Muscle layer of duodenum (tissue), 2 donors: ENCODE results near the gene PTCHD1.

Experiments used
- H3K27ac ChIP-seq: one replicate; pipeline ENCODE4 v1.7.0; 2013; ENCODE audit warnings: mild to moderate bottlenecking, low read length
- H3K27me3 ChIP-seq: one replicate; pipeline ENCODE4 v1.7.0; 2013; ENCODE audit warnings: low read depth, mild to moderate bottlenecking, control low read depth, low read length
- H3K36me3 ChIP-seq, 2 donors: one replicate each; pipeline ENCODE4 v1.7.0; 2013; ENCODE audit warnings: low read length in 2 of 2, control low read depth in 1 of 2, mild to moderate bottlenecking in 1 of 2; ENCODE audit not compliant: insufficient read depth in 2 of 2, control insufficient read depth in 1 of 2
- H3K4me1 ChIP-seq, 2 donors: one replicate each; pipeline ENCODE4 v1.7.0; 2013; ENCODE audit warnings: low read length in 2 of 2, mild to moderate bottlenecking in 2 of 2, control low read depth in 1 of 2, moderate library complexity in 1 of 2; ENCODE audit not compliant: insufficient read depth in 2 of 2, control insufficient read depth in 1 of 2
- H3K4me3 ChIP-seq, 2 donors: one replicate each; pipeline ENCODE4 v1.7.0; 2013; ENCODE audit warnings: low read length in 2 of 2, low read depth in 1 of 2, mild to moderate bottlenecking in 1 of 2
- H3K9me3 ChIP-seq, 2 donors: one replicate each; pipeline ENCODE4 v1.7.0; 2013; ENCODE audit warnings: low read length in 2 of 2, control low read depth in 1 of 2, mild to moderate bottlenecking in 1 of 2; ENCODE audit not compliant: control insufficient read depth in 1 of 2
- donor health status: healthy.

PTCHD1 gene

DNA sequence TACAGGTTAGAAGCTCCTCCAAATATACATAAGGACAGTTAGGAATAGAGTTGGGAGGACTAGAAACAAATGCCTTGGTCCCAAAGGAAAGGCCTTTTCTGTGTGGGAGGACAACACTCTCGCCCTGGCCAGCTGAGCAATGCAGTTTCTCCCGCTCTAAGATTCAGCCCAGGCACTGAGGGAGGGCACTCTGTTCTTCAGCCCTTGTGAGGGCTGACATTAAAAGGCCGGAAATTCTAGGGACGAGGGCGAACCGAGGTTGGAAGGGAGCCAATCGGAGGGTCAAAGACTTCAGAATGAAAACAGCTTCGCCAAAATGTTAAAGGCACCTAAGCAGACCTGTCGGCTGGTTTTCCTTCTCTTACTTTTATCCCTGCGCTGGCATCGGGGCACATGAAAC is 2.9 kb upstream of the PTCHD1 start:
- Histone ChIP-seq H3K27ac (no peak overlapping the region), H3K36me3 (no peaks in the 10 kb centered on the region), H3K27me3 (no peaks in the 10 kb centered on the region), H3K4me3 (peak overlapping the region in 1 of 2 donors; percentile 51), H3K4me1 (peaks cover 0 to 16% of the 10 kb centered on the region in 2 donors), H3K9me3 (no peaks in the 10 kb centered on the region)

DNA sequence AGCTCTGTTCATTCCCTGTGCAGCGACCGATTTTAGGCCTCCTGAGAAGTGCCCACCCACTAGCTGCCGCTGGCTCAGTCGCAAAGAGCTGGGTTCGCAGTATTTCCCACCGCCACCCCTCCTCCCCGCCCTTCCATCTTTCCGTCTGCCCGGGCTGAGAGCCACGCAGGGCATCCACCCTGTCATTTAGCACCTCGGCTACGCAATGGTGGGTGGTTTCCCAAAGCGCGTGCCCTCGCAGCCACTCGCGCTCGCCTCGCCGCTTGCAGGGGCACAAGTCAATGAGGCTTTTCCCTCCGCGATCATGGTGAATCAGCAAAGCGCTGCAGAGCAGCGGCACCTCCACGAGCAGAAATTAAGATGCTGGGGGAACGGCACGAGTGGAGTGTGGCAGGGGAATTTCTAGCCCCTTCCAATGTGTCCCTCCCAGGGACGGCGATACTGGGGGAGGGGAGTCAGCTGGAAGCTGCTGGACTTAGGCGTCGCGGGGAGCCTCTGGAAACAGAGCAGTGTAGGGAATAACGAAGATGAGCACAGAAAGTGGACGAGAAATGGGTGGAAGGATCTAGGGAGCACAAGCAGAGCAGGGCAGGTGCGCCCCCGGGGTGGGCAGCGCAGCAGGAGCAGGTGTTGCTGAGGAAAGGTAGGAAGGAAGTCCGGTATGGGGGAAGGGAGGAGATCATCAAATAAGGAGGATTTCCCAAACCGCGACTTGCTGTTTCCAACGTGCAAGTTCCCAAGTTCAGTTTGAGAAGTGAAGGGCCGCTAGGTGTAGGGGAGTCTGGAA is 2.4 kb upstream of the PTCHD1 start:
- Histone ChIP-seq H3K27me3 (no peaks in the 10 kb centered on the region), H3K9me3 (no peaks in the 10 kb centered on the region), H3K36me3 (no peaks in the 10 kb centered on the region), H3K4me1 (peaks cover 0 to 16% of the 10 kb centered on the region in 2 donors), H3K27ac (no peak overlapping the region), H3K4me3 (peak overlapping the region in 1 of 2 donors; percentile 51)

DNA sequence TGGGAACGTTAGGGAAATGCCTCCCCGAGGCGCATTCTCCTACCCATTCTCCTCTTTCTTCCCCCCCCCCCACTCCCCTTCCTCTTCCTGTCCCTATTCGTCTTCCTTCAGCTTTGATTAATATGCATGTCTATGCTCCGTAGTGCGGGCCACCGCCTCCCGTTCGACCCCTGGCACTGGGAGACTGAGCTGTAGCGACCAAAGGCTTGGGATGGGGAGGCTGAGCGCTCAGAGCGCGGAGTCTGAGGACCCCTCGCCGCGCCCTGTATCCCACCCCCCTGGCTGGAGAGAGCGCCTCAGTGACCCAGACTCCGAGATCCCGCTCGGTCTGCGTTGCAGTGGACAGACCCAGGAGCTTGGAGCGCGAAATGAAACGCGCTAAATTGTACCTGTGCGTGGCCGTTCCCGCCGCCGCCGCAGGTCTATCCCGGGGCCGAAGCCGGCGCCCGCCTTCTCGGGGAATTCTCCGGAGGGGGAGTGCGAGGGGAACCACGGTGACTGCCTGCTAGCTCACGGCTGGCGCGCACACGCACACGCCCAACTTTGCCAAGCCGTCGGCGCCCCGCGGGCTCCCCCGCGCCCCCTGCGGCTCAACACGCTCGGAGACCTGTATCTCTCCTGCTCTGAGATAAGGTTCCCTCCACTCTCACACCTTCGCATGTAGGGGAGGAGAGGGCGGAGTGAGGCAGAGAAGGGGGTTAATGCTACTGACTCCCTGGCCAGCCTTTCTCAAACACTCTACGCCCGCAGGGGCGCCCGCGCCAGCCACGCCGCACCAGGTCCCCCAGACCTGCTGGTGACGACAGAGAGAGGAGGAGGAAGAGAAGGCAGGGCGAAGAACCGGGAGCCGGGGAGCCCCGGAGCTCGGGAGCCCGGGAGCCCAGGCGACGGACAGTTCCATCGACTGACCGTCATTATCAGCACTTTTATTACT is 1.5 kb upstream of the PTCHD1 start:
- peak overlapping the region in 1 of 2 donors; percentile 51 for H3K4me3 ChIP-seq
- H3K9me3 ChIP-seq, result no peaks in the 10 kb centered on the region
- H3K4me1 ChIP-seq, result peaks cover 0 to 16% of the 10 kb centered on the region in 2 donors
- H3K36me3 ChIP-seq, result no peaks in the 10 kb centered on the region
- H3K27ac ChIP-seq, result no peak overlapping the region
- peaks cover 3% of the 10 kb centered on the region for H3K27me3 ChIP-seq

DNA sequence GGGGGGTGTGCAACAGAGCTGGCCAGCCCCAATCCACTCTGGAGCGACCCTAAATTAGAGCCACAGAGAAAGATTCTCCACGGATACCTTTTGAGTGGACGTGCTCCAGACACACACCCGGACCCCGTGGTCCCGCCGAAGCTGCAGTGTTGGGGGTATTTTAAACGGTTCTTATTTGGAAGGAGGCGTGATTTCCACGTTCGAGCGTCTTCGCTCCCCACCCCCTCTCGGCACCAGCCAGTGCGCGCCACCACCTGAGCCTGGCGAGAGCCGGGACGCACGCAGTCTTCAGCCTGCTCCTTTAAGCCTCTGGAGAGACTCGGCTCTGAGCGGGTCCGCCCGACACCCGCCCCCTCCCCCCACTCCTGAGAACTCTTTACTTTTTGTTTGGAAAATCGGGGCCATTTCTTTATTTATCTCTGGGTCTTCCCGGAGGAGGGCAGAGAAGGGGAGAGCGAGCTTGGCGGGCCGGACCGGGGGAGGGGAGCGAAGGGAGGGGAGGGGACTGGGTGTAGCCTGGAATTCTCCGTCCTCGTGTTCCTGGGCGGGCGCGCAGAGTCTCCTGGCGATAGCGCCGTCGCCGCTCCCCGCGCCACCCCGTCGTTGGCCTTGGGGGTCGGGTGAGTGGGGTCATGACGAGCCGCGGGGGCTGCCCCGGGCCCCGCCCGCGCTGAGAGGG is 668 bp upstream of the PTCHD1 start:
- Histone ChIP-seq H3K27me3 (peaks cover 3% of the 10 kb centered on the region), H3K9me3 (no peaks in the 10 kb centered on the region), H3K27ac (no peak overlapping the region), H3K36me3 (no peaks in the 10 kb centered on the region), H3K4me3 (peak overlapping the region in 1 of 2 donors; percentile 51), H3K4me1 (peaks cover 0 to 16% of the 10 kb centered on the region in 2 donors)

DNA sequence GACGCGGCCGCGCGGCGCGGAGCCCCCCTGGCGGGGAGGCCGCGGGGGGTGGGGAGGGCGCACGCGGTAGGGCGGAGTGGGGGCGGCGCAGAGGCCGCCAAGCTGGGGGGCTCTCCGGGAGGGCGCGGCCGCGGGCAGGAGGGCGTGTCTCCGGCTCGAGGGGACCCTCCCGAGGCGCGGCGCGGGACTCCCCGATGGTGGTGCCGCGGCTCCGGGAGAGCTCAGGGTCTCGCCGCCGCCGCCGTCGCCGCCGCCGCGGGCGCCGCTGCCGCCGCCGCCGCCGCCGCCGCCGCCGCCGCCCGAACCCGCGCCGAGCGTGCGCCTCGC is 165 bp upstream of the PTCHD1 start:
- Histone ChIP-seq H3K27ac (no peak overlapping the region), H3K4me1 (peaks cover 0 to 16% of the 10 kb centered on the region in 2 donors), H3K36me3 (no peaks in the 10 kb centered on the region), H3K27me3 (peaks cover 3% of the 10 kb centered on the region), H3K9me3 (no peaks in the 10 kb centered on the region), H3K4me3 (peak overlapping the region in 1 of 2 donors; percentile 53)

DNA sequence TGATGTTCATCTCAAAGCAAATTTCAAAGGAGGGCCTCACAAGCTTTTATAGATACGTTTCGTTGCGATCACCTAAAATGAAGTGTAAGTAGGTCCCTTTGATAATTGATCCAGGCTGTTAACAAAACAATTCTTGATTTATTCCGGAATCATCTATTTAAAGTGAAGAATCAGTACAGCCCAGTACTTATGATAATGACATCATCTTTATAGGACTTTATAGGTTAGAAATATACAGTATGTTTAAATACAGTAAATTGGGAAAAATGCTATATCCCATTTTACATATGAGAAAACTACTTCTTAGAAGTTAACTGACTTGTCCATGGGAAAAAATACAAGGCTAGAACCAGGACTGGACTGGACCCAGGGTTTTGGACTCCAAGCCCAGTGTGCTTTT is 3.7 kb downstream of the PTCHD1 start:
- Histone ChIP-seq H3K4me3 (no peak overlapping the region), H3K27me3 (peaks cover 3% of the 10 kb centered on the region), H3K36me3 (no peaks in the 10 kb centered on the region), H3K27ac (no peak overlapping the region), H3K9me3 (no peaks in the 10 kb centered on the region), H3K4me1 (peaks cover 0 to 5% of the 10 kb centered on the region in 2 donors)

DNA sequence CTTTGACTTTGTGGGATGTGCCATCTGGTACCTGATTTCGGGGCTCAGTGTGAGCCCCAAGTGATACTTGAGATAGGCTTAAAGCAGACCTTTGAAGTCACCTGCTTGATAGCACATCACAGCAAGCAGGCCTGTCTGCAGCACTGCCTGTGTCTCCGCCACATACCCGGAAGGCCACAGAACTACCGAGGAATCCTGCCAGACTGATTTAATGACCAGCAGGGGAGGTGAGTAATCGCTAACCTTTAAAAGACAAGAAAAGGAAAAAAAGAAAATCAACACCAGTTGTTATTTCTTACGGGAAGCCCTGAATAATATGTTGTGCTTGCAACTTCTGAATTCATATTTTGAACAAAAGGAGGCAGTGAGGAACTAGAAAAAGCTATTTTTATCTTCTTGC is 6.8 kb downstream of the PTCHD1 start:
- Histone ChIP-seq H3K27ac (no peak overlapping the region), H3K4me3 (no peak overlapping the region), H3K27me3 (peaks cover 6% of the 10 kb centered on the region)

DNA sequence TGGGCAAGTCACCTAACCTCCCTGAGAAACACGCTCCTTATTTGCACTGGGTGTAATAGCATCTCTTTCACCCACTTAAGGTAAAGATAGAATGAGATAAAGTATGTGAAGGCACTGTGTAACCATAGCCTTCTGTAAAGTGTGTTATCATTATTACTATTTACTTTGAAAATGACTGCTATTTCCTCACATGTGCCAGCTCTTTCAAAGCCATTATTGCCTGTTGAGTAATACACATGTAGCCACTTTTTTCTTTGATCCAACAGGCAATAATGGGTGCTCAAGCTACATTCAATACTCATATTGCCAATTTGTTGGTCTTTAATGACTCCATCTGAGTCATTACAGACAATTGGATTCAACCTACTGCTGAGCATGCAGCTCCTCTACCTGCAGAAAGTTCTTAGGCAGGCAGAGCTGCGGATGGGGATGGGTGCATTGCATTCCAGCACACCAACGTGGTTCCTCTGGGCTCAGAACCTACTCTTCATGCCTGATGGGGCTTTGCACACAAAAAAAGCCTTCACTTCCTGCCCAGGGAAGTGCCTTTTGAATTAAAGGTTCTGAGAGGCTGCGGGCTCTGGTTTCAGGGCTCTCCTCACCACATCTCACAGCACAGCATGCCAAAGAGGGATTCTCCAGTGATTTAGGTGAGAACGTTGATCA is 9.7 kb downstream of the PTCHD1 start:
- H3K27me3 ChIP-seq, result peaks cover 3% of the 10 kb centered on the region
- H3K36me3 ChIP-seq, result no peaks in the 10 kb centered on the region
- H3K27ac ChIP-seq, result no peak overlapping the region
- H3K4me1 ChIP-seq, result no peaks in the 10 kb centered on the region
- H3K9me3 ChIP-seq, result no peaks in the 10 kb centered on the region
- no peak overlapping the region for H3K4me3 ChIP-seq

More for the DNA sequence above, 6.8 kb downstream of the PTCHD1 start:
- Histone ChIP-seq H3K9me3 (no peaks in the 10 kb centered on the region), H3K4me1 (no peaks in the 10 kb centered on the region), H3K36me3 (no peaks in the 10 kb centered on the region)

DNA sequence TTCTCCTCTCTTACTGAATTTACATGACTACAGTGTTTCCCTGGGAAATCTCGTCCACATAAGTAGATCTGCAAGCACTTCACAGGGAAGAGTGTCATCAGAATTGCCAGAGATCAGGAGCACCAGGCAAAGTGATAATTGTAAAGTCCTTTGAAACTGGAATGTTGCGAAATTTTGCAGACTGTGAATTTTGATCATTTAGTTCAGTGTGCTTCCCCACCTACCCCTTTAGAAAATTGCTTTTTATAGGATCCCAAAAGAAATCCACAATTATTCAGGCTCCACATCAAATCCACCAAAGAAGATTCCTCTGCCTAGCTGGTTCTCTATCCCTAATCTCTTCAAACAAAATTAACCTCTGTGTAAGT is 10.2 kb downstream of the PTCHD1 start:
- no peak overlapping the region for H3K4me3 ChIP-seq
- H3K27ac ChIP-seq, result no peak overlapping the region
- H3K9me3 ChIP-seq, result no peaks in the 10 kb centered on the region
- no peaks in the 10 kb centered on the region for H3K4me1 ChIP-seq
- no peaks in the 10 kb centered on the region for H3K36me3 ChIP-seq
- H3K27me3 ChIP-seq, result peaks cover 3% of the 10 kb centered on the region

DNA sequence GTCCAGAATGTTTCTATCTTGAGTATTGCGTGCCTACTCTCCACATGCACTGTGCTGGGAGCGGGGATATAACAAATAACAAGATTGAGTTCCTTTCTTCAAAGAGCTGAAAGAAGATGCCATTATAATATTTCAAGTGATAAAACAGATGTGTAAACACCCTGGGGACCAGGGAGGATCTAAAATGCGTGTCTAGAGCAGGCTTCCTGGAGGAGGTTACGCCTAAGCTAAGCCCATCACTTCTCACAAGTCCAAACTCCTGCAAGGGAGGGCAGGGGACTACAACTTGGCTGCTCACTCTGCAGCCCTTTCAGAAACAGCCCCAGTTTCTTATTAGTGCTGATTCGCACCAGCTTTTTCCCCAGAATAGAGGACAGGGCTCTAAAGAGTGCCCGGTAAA is 21.5 kb downstream of the PTCHD1 start:
- Histone ChIP-seq H3K4me3 (no peak overlapping the region), H3K4me1 (no peaks in the 10 kb centered on the region), H3K9me3 (no peaks in the 10 kb centered on the region), H3K27ac (no peak overlapping the region), H3K36me3 (no peaks in the 10 kb centered on the region), H3K27me3 (no peaks in the 10 kb centered on the region)

DNA sequence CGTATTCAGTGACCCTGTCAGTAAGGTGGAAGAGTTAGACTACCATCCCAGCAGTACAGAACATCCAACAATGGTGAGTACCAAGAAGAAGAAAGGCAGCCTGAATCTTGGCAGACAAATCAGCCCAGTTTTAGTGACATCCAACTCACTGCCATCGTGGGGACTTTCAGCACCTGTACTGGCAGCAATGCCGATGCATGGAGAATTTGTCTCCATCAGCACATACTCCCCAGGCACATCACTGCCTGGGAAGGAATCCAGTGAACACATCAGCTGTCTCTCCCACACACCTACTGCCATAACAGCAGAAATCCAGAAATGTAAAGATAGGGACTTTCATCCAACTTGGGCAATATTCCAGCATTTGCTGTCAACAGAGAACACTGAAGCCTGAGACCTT is 29.8 kb downstream of the PTCHD1 start:
- Histone ChIP-seq H3K27me3 (no peaks in the 10 kb centered on the region), H3K36me3 (no peaks in the 10 kb centered on the region), H3K9me3 (no peaks in the 10 kb centered on the region), H3K27ac (no peak overlapping the region), H3K4me1 (no peaks in the 10 kb centered on the region), H3K4me3 (no peak overlapping the region)
